Caco-2 (cell line): Measurements from ENCODE around the gene DLG3. TPM values are rescaled to one million over a fixed set of nuclear protein-coding genes. Genes with fewer than 3 reads are reported as not detected.

Experiments
- BruUV-seq: library from RNA; stranded (reverse); fragments of 400-500 nt; replicated peaks from 2 replicates; lab custom pipeline; 2021; lab: Mats Ljungman, UMichigan
- CTCF ChIA-PET: fragments of 300-600 bp; sonication (Branson Sonifier 250); formaldehyde crosslinking; loops from one replicate; lab custom pipeline; 2022; ENCODE audit warnings: antibody characterized with exemption; lab: Charles Lee
- POLR2A ChIA-PET: fragments of 300-600 bp; sonication (Branson Sonifier 250); formaldehyde crosslinking; loops from one replicate; lab custom pipeline; 2022; ENCODE audit warnings: antibody characterized with exemption; lab: Charles Lee
- DNase-seq, 2 experiments: peaks; one replicate each; pipeline versions ENCODE4 v3.0.0 to v3.0.0-alpha.2; 2020 to 2022
- H3K27me3 ChIP-seq: replicated peaks from 2 replicates; pipeline ENCODE4 v1.6.0; 2011; ENCODE audit warnings: low read length; ENCODE audit not compliant: control insufficient read depth, insufficient read depth
- H3K36me3 ChIP-seq: 2 replicates; pipeline ENCODE4 v1.5.1; 2011; ENCODE audit warnings: low read length; ENCODE audit not compliant: control insufficient read depth, insufficient read depth
- H3K4me1 ChIP-seq: fragments of 250-450 bp; sonication (Bioruptor Pico); 2 replicates; pipeline ENCODE4 v1.5.1; 2020; ENCODE audit warnings: mild to moderate bottlenecking
- H3K4me3 ChIP-seq: 2 replicates; pipeline ENCODE4 v1.5.1; 2011; ENCODE audit warnings: low read depth, mild to moderate bottlenecking, control low read depth, low read length
- H3K9me3 ChIP-seq: fragments of 250-450 bp; sonication (Bioruptor Pico); 2 replicates; pipeline ENCODE4 v1.5.1; 2020; ENCODE audit warnings: mild to moderate bottlenecking, moderate library complexity
- H3K27ac Mint-ChIP-seq: one replicate; pipeline ENCODE4 v1.8.0; 2022; ENCODE audit warnings: mixed read lengths; ENCODE audit not compliant: unreplicated experiment
- H3K27me3 Mint-ChIP-seq: one replicate; pipeline ENCODE4 v1.8.0; 2022; ENCODE audit warnings: mixed read lengths; ENCODE audit not compliant: insufficient read depth, unreplicated experiment
- H3K36me3 Mint-ChIP-seq: one replicate; pipeline ENCODE4 v1.8.0; 2022; ENCODE audit warnings: mild to moderate bottlenecking, mixed read lengths; ENCODE audit not compliant: insufficient read depth, unreplicated experiment
- H3K4me1 Mint-ChIP-seq: one replicate; pipeline ENCODE4 v1.8.0; 2022; ENCODE audit warnings: low read depth, mixed read lengths; ENCODE audit not compliant: unreplicated experiment
- H3K4me3 Mint-ChIP-seq: one replicate; pipeline ENCODE4 v1.8.0; 2022; ENCODE audit warnings: mild to moderate bottlenecking, moderate library complexity, mixed read lengths; ENCODE audit not compliant: unreplicated experiment
- H3K9me3 Mint-ChIP-seq: one replicate; pipeline ENCODE4 v1.8.0; 2022; ENCODE audit warnings: mixed read lengths; ENCODE audit not compliant: unreplicated experiment
- CTCF ChIP-seq, 2 experiments: fragments of 200-600 bp in 1 of 2; IDR thresholded peaks; 1 replicate in 1 of 2; 2 replicates in 1 of 2; pipeline versions ENCODE4 v1.5.1 to v1.8.0; 2011 to 2022; ENCODE audit warnings: antibody characterized with exemption in 1 of 2, control low read depth in 1 of 2, inconsistent platforms in 1 of 2, low read depth in 1 of 2, low read length in 1 of 2, mild to moderate bottlenecking in 1 of 2, moderate library complexity in 1 of 2; ENCODE audit not compliant: insufficient read depth in 1 of 2, severe bottlenecking in 1 of 2, unreplicated experiment in 1 of 2
- intact Hi-C: fragments of 100-400 bp; cut with micrococcal nuclease; formaldehyde crosslinking; loops from one replicate; pipeline ENCODE4 v1.10.0; 2022; ENCODE audit not compliant: unreplicated experiment
- total RNA-seq: library from RNA; stranded (reverse); gene quantifications from 2 replicates; pipeline ENCODE4 v1.2.3, GENCODE V29; 2022

DLG3 gene
- total RNA-seq, 1 experiment from 2014 or later, result 58.5 TPM

DNA sequence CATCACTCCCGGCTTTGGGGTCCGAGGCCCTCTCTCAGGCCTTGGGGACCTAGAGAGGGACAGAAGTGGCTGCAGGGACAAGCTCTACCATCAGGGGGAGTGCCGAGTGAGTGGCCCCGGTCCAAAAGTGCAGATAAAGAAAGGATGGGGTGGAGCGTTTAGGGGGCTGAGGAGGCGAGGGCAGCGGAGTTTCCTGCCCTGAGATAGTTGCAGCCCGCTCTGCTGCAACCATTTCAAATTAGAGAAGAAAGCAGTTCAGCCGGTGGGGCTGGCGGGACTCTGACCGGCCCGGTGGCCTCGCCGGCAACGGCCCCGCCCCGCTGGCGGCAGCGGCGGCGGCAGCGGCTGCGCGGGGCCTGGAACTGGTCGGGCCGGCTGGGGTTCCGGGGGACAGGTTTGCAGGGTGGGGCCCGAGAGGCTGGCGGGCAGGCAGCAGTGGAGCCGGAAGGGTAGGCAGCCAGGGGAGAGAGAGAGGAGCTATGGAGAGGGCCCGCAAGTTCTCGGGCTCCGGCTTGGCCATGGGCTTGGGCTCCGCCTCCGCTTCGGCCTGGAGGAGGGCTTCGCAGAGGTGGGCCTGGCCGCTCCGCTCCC lies 7.6 kb downstream of the DLG3 start:
- Mint-ChIP-seq H3K4me1 (peaks cover 5% of the 10 kb centered on the region), H3K27ac (peak overlapping the region; percentile 60), H3K36me3 (peaks cover 26% of the 10 kb centered on the region), H3K27me3 (no peaks in the 10 kb centered on the region), H3K4me3 (peak overlapping the region; percentile 93), H3K9me3 (no peaks in the 10 kb centered on the region)
- peak overlapping the region; percentile 41 for H3K4me3 ChIP-seq
- POLR2A ChIA-PET, result interaction anchor here (0.6 kb wide), 1 partner anchor 914 kb away, joined by 3 read pairs; the partner anchor contains the start of gene TAF1
- DNase-seq, result peak; percentile 62 to 72
- CTCF ChIA-PET, result interaction anchor here (0.6 to 1.4 kb wide), 4 partner anchors 29 to 453 kb away, joined by 3 to 7 read pairs (median 4); partner anchors contain the start of gene GDPD2
- H3K36me3 ChIP-seq, result no peaks in the 10 kb centered on the region
- H3K27me3 ChIP-seq, result no peaks in the 10 kb centered on the region
- peak; percentile 62 to 64 for TF ChIP-seq CTCF (IDR thresholded peaks at IDR 0.05; ENCODE audit: insufficient read depth in 1 of 2, low read depth in 1 of 2, low read length in 1 of 2, severe bottlenecking in 1 of 2, unreplicated experiment in 1 of 2)
- intact Hi-C loops, result loop anchor here (1.0 to 10.0 kb wide), 2 partner anchors 53 to 212 kb away; no protein-coding TSS in a partner anchor
- BruUV-seq, result no TSS peak
- H3K4me1 ChIP-seq, result peaks cover 16% of the 10 kb centered on the region; the same call in 1 of the 2 replicates
- H3K9me3 ChIP-seq, result no peaks in the 10 kb centered on the region

DNA sequence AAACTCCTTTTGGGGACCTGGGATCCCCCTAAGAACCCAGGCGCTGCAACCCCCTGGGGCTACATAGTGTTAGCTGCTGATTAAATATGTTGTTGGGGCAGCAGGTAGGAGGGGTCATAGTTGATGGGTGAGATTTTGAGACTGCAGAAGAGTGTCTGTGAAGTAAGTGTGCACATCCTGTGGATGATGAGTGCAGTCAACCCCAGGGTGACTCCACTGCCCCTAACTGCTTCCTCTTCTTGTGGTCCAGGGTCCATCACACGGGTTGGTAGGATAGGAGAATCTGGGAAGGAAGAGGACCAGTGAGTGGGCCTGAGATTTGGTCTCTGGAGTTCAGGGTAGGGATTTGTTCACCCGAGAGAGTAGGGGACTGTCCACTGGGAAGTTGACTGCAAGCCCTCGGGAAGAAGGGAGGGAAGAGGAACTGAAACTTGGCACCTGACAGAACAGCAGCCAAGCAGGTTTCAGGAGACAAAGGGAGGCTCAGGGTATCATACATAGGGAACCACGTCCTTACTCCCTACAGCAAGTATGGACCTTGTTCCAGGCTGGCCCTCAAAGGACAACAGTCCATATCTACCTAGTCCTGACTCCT lies 8.5 kb downstream of the DLG3 start:
- no peaks in the 10 kb centered on the region for H3K27me3 ChIP-seq
- intact Hi-C loops, result loop anchor here (10.0 kb wide), 1 partner anchor 52 kb away; no protein-coding TSS in a partner anchor
- H3K9me3 Mint-ChIP-seq, result no peaks in the 10 kb centered on the region
- peak overlapping the region; percentile 41 for H3K4me3 ChIP-seq
- no peaks in the 10 kb centered on the region for H3K9me3 ChIP-seq
- peaks cover 6% of the 10 kb centered on the region for H3K4me1 Mint-ChIP-seq
- no peaks in the 10 kb centered on the region for H3K27me3 Mint-ChIP-seq
- ChIA-PET POLR2A (no interaction called here), CTCF (interaction anchor here (0.9 to 1.4 kb wide), 3 partner anchors 30 to 216 kb away, joined by 3 to 7 read pairs (median 3); partner anchors contain the start of gene GDPD2)
- TF ChIP-seq CTCF (IDR thresholded peaks at IDR 0.05; ENCODE audit: insufficient read depth in 1 of 2, low read depth in 1 of 2, low read length in 1 of 2, severe bottlenecking in 1 of 2, unreplicated experiment in 1 of 2), result no peak
- peak overlapping the region; percentile 60 for H3K27ac Mint-ChIP-seq
- no TSS peak for BruUV-seq
- peak overlapping the region; percentile 93 for H3K4me3 Mint-ChIP-seq
- H3K36me3 ChIP-seq, result no peaks in the 10 kb centered on the region
- peaks cover 16% of the 10 kb centered on the region; the same call in 1 of the 2 replicates for H3K4me1 ChIP-seq
- peaks cover 26% of the 10 kb centered on the region for H3K36me3 Mint-ChIP-seq
- no peak for DNase-seq
